Renal cortical epithelial cell (primary cell): Measurements from ENCODE around the gene MRPL58. TPM values are rescaled to one million over a fixed set of nuclear protein-coding genes. Genes with fewer than 3 reads are reported as not detected.
"Not testable (repeated sequence)": the region's sequence is repeated elsewhere in the genome, so short reads cannot be mapped to it uniquely, and the experiment has no call there.

Experiments used
- DNase-seq: peaks from one replicate; pipeline ENCODE4 v3.0.0-alpha.2; 2011; ENCODE audit warnings: low read depth
- total RNA-seq: library from RNA; depleted of rRNA; stranded (reverse); fragments of >200 nt; gene quantifications from 2 replicates; pipeline ENCODE4 v1.2.3, GENCODE V29; 2014

MRPL58 gene
- total RNA-seq, result 19.9 and 40.8 TPM in 2 replicates

- peak; percentile 54 for DNase-seq
Measured at GRCh38 chr17:75012346-75013091, at the start of gene MRPL58. MRPL58 (plus strand) TSS chr17:75012670; CDS start chr17:75012687, 17 bp downstream.

- no peak for DNase-seq
Measured at GRCh38 chr17:74963656-74964055, 48.8 kb upstream of the MRPL58 start.

GRCh38 chr17:74964246-74964761, 48.2 kb upstream of the MRPL58 start:
- DNase-seq, result no peak

GRCh38 chr17:74964988-74965622, 47.4 kb upstream of the MRPL58 start:
- DNase-seq, result no peak

GRCh38 chr17:74968361-74968780, 44.1 kb upstream of the MRPL58 start:
- DNase-seq, result no peak

- not testable (repeated sequence) for DNase-seq
Measured at GRCh38 chr17:74969501-74969900, 43.0 kb upstream of the MRPL58 start.

GRCh38 chr17:74970395-74970794, 42.1 kb upstream of the MRPL58 start:
- no peak for DNase-seq

- no peak for DNase-seq
Measured at GRCh38 chr17:74971069-74971841, 41.2 kb upstream of the MRPL58 start.

GRCh38 chr17:74971842-74972106, 40.7 kb upstream of the MRPL58 start:
- DNase-seq, result no peak

GRCh38 chr17:74972107-74972972, 40.1 kb upstream of the MRPL58 start, which contains the start of gene HID1:
HID1 (minus strand) TSS chr17:74972759; CDS start chr17:74972656, 103 bp downstream.
- no peak for DNase-seq

- DNase-seq, result no peak
Measured at GRCh38 chr17:74972973-74973328, 39.5 kb upstream of the MRPL58 start.

GRCh38 chr17:74975943-74976342, 36.5 kb upstream of the MRPL58 start:
- no peak for DNase-seq

- no peak for DNase-seq
Measured at GRCh38 chr17:74977802-74978201, 34.7 kb upstream of the MRPL58 start.

GRCh38 chr17:74978240-74978639, 34.2 kb upstream of the MRPL58 start:
- DNase-seq, result no peak

GRCh38 chr17:74979408-74980146, 32.9 kb upstream of the MRPL58 start:
- no peak for DNase-seq

GRCh38 chr17:74981318-74981978, 31.0 kb upstream of the MRPL58 start:
- no peak for DNase-seq

GRCh38 chr17:74981979-74982662, 30.3 kb upstream of the MRPL58 start:
- no peak for DNase-seq

GRCh38 chr17:74982663-74983313, 29.7 kb upstream of the MRPL58 start:
- DNase-seq, result not testable (repeated sequence)

- no peak for DNase-seq
Measured at GRCh38 chr17:74986206-74986576, 26.3 kb upstream of the MRPL58 start.
